Nephron progenitor cell (in vitro differentiated cells): Measurements from ENCODE around the gene PCDHGA1.
A peak's percentile ranks its signal among the peaks of the same experiment; 100 is the strongest.

Experiments used
- DNase-seq: peaks from one replicate; pipeline ENCODE4 v3.0.0; 2021
- H3K27ac Mint-ChIP-seq: 2 replicates; pipeline ENCODE4 v1.8.0; 2021; ENCODE audit warnings: mild to moderate bottlenecking, moderate library complexity, mixed read lengths
- H3K27me3 Mint-ChIP-seq: 2 replicates; pipeline ENCODE4 v1.8.0; 2021; ENCODE audit warnings: mild to moderate bottlenecking, low read depth, mixed read lengths; ENCODE audit not compliant: poor library complexity
- H3K36me3 Mint-ChIP-seq: 2 replicates; pipeline ENCODE4 v1.8.0; 2021; ENCODE audit warnings: low read depth, mixed read lengths
- H3K4me1 Mint-ChIP-seq: 2 replicates; pipeline ENCODE4 v1.8.0; 2021; ENCODE audit warnings: mixed read lengths
- H3K4me3 Mint-ChIP-seq: 2 replicates; pipeline ENCODE4 v1.8.0; 2021; ENCODE audit warnings: mild to moderate bottlenecking, moderate library complexity, mixed read lengths
- H3K9me3 Mint-ChIP-seq: 2 replicates; pipeline ENCODE4 v1.8.0; 2021; ENCODE audit warnings: mild to moderate bottlenecking, moderate library complexity, mixed read lengths
- CTCF ChIP-seq: fragments of 200-600 bp; sonication (generic); IDR thresholded peaks from 2 replicates; pipeline ENCODE4 v1.5.0; 2021; ENCODE audit warnings: antibody characterized with exemption

Gene PCDHGA1

GRCh38 chr5:141479776-141480175 lies 149.5 kb downstream of the PCDHGA1 start:
- no peak overlapping the region for H3K27ac Mint-ChIP-seq
- H3K9me3 Mint-ChIP-seq = peaks cover 56% of the 10 kb centered on the region
- peaks cover 79% of the 10 kb centered on the region for H3K4me1 Mint-ChIP-seq
- peaks cover 3% of the 10 kb centered on the region for H3K27me3 Mint-ChIP-seq
- peaks cover 73% of the 10 kb centered on the region for H3K36me3 Mint-ChIP-seq
- TF ChIP-seq CTCF = no peak
- DNase-seq = no peak
- H3K4me3 Mint-ChIP-seq = peak overlapping the region; percentile 39

GRCh38 chr5:141483902-141484301 lies 153.6 kb downstream of the PCDHGA1 start:
- no peak for TF ChIP-seq CTCF
- Mint-ChIP-seq H3K27ac (peak overlapping the region; percentile 36), H3K27me3 (peaks cover 9% of the 10 kb centered on the region), H3K36me3 (peaks cover 73% of the 10 kb centered on the region), H3K9me3 (peaks cover 51% of the 10 kb centered on the region), H3K4me3 (peak overlapping the region; percentile 89), H3K4me1 (peaks cover 82% of the 10 kb centered on the region)
- DNase-seq = no peak

DNA sequence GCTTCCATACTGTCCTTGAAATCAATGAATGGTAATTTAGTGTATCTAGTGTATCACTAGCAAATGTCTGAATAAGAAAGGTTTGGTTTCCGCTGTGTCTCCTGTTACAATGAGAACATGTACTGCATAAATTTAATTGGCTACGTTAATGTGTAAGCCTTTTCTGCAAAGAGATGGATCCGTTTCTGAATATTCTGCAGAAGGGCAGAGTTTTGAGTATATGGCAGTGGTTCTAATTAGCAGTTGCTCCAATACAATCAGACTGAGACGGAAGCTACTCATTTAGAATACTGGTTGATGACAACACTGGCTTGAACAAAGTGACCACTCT lies 154.0 kb downstream of the PCDHGA1 start:
- Mint-ChIP-seq H3K9me3 (peaks cover 54% of the 10 kb centered on the region), H3K4me3 (peak overlapping the region; percentile 89), H3K27me3 (peaks cover 9% of the 10 kb centered on the region), H3K27ac (peak overlapping the region; percentile 36), H3K36me3 (peaks cover 74% of the 10 kb centered on the region), H3K4me1 (peaks cover 82% of the 10 kb centered on the region)
- no peak for TF ChIP-seq CTCF
- no peak for DNase-seq

- H3K4me3 Mint-ChIP-seq = peak within 1 kb of the TSS; percentile 89
- no peak for TF ChIP-seq CTCF
- H3K9me3 Mint-ChIP-seq = peaks cover 54% of the 10 kb centered on the region
- peaks cover 9% of the 10 kb centered on the region for H3K27me3 Mint-ChIP-seq
- peak; percentile 75 for DNase-seq
- peaks cover 77% of the 10 kb centered on the region for H3K4me1 Mint-ChIP-seq
- H3K36me3 Mint-ChIP-seq = peaks cover 74% of the 10 kb centered on the region
- peak within 1 kb of the TSS; percentile 85 for H3K27ac Mint-ChIP-seq
Measured at GRCh38 chr5:141484641-141485311, 154.5 kb downstream of the PCDHGA1 start, which contains the start of gene PCDHGC4. PCDHGC4 (plus strand) TSS chr5:141485030; CDS start chr5:141485174, 144 bp downstream.

GRCh38 chr5:141485321-141486055 lies 155.2 kb downstream of the PCDHGA1 start:
- Mint-ChIP-seq H3K4me1 (peaks cover 70% of the 10 kb centered on the region), H3K27me3 (peaks cover 9% of the 10 kb centered on the region), H3K4me3 (peak overlapping the region; percentile 89), H3K27ac (peak overlapping the region; percentile 85), H3K36me3 (peaks cover 74% of the 10 kb centered on the region), H3K9me3 (peaks cover 55% of the 10 kb centered on the region)
- no peak for DNase-seq
- TF ChIP-seq CTCF = no peak
